Esophagus muscularis mucosa (tissue), 4 donors: Measurements from ENCODE around the gene LTBP2. TPM values are rescaled to one million over a fixed set of nuclear protein-coding genes. Genes with fewer than 3 reads are reported as not detected.
A peak's percentile ranks its signal among the peaks of the same experiment; 100 is the strongest.

Experiments
- DNase-seq: peaks from one replicate; pipeline ENCODE4 v3.0.0-alpha.2; 2017; ENCODE audit errors: extremely low spot score
- H3K27ac ChIP-seq, 4 donors: fragments of 200-600 bp; sonication (generic); replicated peaks in 1 of 4; 1 replicate in 3 of 4; 2 replicates in 1 of 4; pipeline ENCODE4 v1.5.1; 2016 to 2019; ENCODE audit warnings: mild to moderate bottlenecking in 1 of 4
- H3K27me3 ChIP-seq, 4 donors: fragments of 200-600 bp; sonication (generic); one replicate each; pipeline versions ENCODE4 v1.5.1 to v1.6.0; 2016 to 2019
- H3K36me3 ChIP-seq, 4 donors: fragments of 200-600 bp; sonication (generic); one replicate each; pipeline ENCODE4 v1.5.1; 2016 to 2019
- H3K4me1 ChIP-seq, 4 donors: fragments of 200-600 bp; sonication (generic); one replicate each; pipeline ENCODE4 v1.5.1; 2016 to 2019
- H3K4me3 ChIP-seq, 4 donors: fragments of 200-600 bp; sonication (generic); 1 replicate in 2 of 4; 2 replicates in 2 of 4; pipeline ENCODE4 v1.5.1; 2016 to 2019; ENCODE audit warnings: mild to moderate bottlenecking in 4 of 4, moderate library complexity in 1 of 4
- H3K9me3 ChIP-seq, 4 donors: fragments of 200-600 bp; sonication (generic); 1 replicate in 3 of 4; 2 replicates in 1 of 4; pipeline ENCODE4 v1.5.1; 2016 to 2019
- EP300 ChIP-seq: sonication (generic); formaldehyde crosslinking; IDR thresholded peaks from one replicate; pipeline ENCODE4 v1.6.1; 2017; ENCODE audit warnings: antibody characterized with exemption
- POLR2A ChIP-seq: fragments of 450-650 bp; IDR thresholded peaks from one replicate; pipeline ENCODE4 v1.6.1; 2017; ENCODE audit warnings: antibody characterized with exemption, moderate library complexity, mild to moderate bottlenecking, low read depth
- POLR2AphosphoS5 ChIP-seq, 2 donors: sonication (generic); formaldehyde crosslinking; IDR thresholded peaks; one replicate each; pipeline ENCODE4 v1.6.1; 2017; ENCODE audit warnings: antibody characterized with exemption in 2 of 2
- WGBS: methylation state at CpG from one replicate; pipeline ENCODE4 v1.1.5; 2018; 5-methylcytosine and 5-hydroxymethylcytosine counted together
- intact Hi-C: fragments of 100-400 bp; cut with DNase I; formaldehyde crosslinking; loops from one replicate; pipeline ENCODE4 v1.15.1; 2023
- total RNA-seq, 4 donors: library from RNA; depleted of rRNA; stranded (reverse); fragments of >200 nt; gene quantifications; one replicate each; pipeline versions ENCODE4 v1.1.0 to v1.2.1, GENCODE V29; 2016
- TF ChIP-seq, protein P1 (sequence below), 3 experiments: fragments of 200-600 bp in 2 of 3; fragments of 450-650 bp in 1 of 3; sonication (generic) in 2 of 3; IDR thresholded peaks; one replicate each; pipeline ENCODE4 v1.5.1; 2017 to 2019; ENCODE audit warnings: antibody characterized with exemption in 3 of 3, mild to moderate bottlenecking in 2 of 3, moderate library complexity in 1 of 3

Gene LTBP2
- total RNA-seq, 4 donors from 2014 or later = 62.0 to 151 (median 109) TPM

DNA sequence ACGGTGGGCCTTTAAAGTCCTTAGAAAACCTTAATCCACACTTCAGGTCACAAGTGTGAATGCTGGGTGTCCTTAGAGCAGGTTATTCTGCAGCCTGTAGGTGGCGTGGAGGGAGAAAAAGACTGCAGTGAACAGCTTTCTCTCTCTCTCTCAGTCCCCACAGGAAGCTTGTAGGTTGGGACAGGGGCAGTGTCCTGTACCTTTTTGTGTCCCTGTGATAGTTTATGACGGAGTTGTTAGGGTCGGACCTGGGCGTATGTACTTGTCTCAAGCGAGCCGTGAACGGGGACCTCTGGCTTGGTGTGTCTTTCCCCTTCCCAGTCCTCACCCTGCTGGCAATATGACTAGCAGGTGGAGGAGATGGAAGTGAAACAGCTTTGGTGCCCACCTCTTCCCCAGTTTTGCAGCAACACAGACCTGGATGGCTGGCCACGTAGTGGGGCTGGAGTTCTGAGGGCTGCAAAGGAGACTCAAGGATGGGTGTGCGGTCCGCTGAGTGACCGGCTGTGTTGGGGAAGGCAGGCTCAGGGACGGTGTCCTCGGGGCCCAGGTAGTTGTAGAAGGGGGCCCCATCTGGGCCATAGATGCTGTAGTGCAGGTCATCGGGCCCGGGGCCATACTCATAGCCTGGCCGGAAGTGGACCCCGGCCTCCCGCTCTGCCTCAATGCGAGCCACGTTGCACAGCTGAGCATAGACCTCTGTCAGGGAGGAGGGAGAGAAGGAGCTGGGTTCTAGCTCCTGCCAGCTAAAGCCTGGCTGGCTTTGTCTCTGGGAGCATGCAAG is 109.6 kb downstream of the LTBP2 start:
- Histone ChIP-seq H3K9me3 (no peaks in the 10 kb centered on the region), H3K27me3 (no peaks in the 10 kb centered on the region), H3K4me3 (no peak overlapping the region), H3K27ac (no peak overlapping the region), H3K36me3 (peaks cover 4 to 38% (median 10%) of the 10 kb centered on the region in 4 donors), H3K4me1 (peaks cover 0 to 15% (median 11%) of the 10 kb centered on the region in 4 donors)
- intact Hi-C loops = loop anchor here (5.0 kb wide), 1 partner anchor 60 kb away; no protein-coding TSS in a partner anchor
- TF ChIP-seq, protein P1, sequence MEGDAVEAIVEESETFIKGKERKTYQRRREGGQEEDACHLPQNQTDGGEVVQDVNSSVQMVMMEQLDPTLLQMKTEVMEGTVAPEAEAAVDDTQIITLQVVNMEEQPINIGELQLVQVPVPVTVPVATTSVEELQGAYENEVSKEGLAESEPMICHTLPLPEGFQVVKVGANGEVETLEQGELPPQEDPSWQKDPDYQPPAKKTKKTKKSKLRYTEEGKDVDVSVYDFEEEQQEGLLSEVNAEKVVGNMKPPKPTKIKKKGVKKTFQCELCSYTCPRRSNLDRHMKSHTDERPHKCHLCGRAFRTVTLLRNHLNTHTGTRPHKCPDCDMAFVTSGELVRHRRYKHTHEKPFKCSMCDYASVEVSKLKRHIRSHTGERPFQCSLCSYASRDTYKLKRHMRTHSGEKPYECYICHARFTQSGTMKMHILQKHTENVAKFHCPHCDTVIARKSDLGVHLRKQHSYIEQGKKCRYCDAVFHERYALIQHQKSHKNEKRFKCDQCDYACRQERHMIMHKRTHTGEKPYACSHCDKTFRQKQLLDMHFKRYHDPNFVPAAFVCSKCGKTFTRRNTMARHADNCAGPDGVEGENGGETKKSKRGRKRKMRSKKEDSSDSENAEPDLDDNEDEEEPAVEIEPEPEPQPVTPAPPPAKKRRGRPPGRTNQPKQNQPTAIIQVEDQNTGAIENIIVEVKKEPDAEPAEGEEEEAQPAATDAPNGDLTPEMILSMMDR (IDR thresholded peaks at IDR 0.05) = peak in 2 of 3 experiments; percentile 9 to 35
- TF ChIP-seq EP300 = no peak
- no peak for DNase-seq
- 85% methylated on average over 18 of the region's 21 CpGs for WGBS

DNA sequence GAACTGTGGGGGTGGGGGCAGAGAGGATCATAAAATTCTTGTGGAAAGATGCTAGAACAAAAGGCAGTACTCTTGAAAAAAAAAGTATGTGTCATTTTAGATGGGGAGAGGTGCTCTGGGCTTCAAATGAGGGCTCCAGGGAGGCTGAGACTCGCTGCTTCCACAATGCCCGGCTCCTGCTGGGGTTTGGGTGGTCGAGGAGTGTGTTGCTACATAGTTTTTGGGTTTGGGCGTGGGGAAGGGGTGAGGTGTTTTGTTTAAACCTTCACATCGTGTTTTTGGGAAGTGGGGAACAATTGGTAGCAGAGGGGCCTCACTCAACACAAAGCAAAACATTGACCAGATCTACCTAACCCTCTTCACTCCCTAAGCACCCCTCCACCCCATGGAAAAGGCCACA is 110.3 kb downstream of the LTBP2 start:
- H3K9me3 ChIP-seq = no peaks in the 10 kb centered on the region
- no peak overlapping the region for H3K27ac ChIP-seq
- TF ChIP-seq POLR2A (no peak), EP300 (no peak), POLR2AphosphoS5 (IDR thresholded peaks at IDR 0.05) (no peak)
- TF ChIP-seq, protein P1 (IDR thresholded peaks at IDR 0.05) = no peak
- intact Hi-C loops = loop anchor here (1.0 to 5.0 kb wide), 2 partner anchors 61 to 111 kb away; partner anchors contain the start of gene LTBP2
- 58% methylated on average over 5 of the region's 5 CpGs for WGBS
- DNase-seq = no peak
- H3K36me3 ChIP-seq = peaks cover 4 to 37% (median 10%) of the 10 kb centered on the region in 4 donors
- H3K4me1 ChIP-seq = peaks cover 0 to 15% (median 11%) of the 10 kb centered on the region in 4 donors
- H3K27me3 ChIP-seq = no peaks in the 10 kb centered on the region
- H3K4me3 ChIP-seq = no peak overlapping the region

DNA sequence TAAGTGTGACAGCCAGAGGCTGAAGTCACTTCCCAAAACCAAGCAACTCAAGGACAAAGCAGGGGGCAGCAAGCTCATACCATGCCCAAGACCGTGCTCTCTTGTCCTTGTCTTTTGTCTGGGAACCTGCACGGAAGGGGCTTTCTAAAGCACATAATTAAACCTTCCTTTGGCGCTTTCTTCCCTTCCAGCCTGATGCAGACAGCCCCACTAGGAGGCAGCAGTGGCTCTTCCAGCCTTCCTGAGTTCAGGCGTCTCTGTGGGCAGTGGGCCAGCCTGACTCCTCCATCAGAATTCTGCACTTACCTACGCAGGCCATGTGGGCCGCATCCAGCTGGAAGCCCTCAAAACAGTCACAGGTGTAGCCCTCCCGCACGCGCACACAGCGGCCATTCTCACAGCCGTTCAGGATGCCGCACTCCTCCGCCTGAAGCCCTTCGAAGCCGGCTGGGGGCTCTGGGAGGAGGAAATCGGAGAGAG is 110.9 kb downstream of the LTBP2 start:
- peaks cover 4 to 37% (median 12%) of the 10 kb centered on the region in 4 donors for H3K36me3 ChIP-seq
- no peak overlapping the region for H3K4me3 ChIP-seq
- H3K27ac ChIP-seq = no peak overlapping the region

DNA sequence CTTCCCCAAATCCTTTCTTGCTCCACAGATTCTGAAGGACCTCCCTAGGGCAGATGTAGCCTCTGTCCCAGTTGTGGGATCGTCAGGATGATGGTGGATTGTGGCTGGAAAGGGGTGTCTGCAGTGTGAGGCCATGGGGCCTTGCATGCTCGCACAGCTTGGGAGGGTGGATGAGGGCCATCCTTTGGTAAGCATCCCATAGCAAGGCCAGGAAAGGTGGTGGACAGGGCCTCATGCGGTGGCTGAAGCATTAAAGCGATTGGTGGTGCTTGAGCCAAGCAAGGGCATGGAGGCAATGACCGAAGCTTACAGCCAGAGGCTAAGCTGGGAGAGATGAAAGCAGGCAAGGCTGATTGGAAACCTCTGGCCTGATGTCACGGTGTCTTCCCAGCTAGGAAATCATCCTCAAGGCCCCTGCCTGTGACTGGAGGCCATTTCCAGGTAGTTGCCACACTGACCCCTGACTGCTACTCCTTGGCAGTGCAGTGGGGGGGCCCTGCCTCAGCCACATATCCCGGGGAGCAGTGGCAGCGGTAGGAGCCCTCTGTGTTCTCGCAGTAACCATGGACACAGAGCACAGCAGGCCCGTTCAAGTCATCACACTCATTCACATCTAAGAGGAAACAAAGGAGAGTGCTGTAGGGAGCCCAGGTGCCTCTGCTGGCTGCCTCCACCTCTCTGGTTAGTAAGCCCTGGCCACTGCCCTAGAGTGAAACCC is 111.5 kb downstream of the LTBP2 start:
- Histone ChIP-seq H3K4me1 (peaks cover 0 to 15% (median 11%) of the 10 kb centered on the region in 4 donors), H3K9me3 (no peaks in the 10 kb centered on the region), H3K36me3 (peaks cover 4 to 37% (median 15%) of the 10 kb centered on the region in 4 donors), H3K4me3 (no peak overlapping the region), H3K27ac (no peak overlapping the region), H3K27me3 (no peaks in the 10 kb centered on the region)
- no peak for DNase-seq
- 84% methylated on average over 10 of the region's 10 CpGs for WGBS
- intact Hi-C loops = loop anchor here (1.0 to 5.0 kb wide), 2 partner anchors 62 to 112 kb away; partner anchors contain the start of gene LTBP2
- no peak for TF ChIP-seq POLR2A
- no peak for TF ChIP-seq POLR2AphosphoS5 (IDR thresholded peaks at IDR 0.05)
- TF ChIP-seq, protein P1 (IDR thresholded peaks at IDR 0.05) = no peak
- TF ChIP-seq EP300 = no peak

More for the DNA sequence above, 110.9 kb downstream of the LTBP2 start:
- no peaks in the 10 kb centered on the region for H3K9me3 ChIP-seq
- TF ChIP-seq POLR2A = no peak
- no peak for TF ChIP-seq EP300
- TF ChIP-seq, protein P1 (IDR thresholded peaks at IDR 0.05) = peak; percentile 61 to 76 (median 65)
- peak; percentile 39 to 56 for TF ChIP-seq POLR2AphosphoS5 (IDR thresholded peaks at IDR 0.05)
- no peaks in the 10 kb centered on the region for H3K27me3 ChIP-seq
- 32% methylated on average over 9 of the region's 16 CpGs for WGBS
- intact Hi-C loops = loop anchor here (1.0 to 5.0 kb wide), 2 partner anchors 61 to 111 kb away; partner anchors contain the start of gene LTBP2
- DNase-seq = no peak
- H3K4me1 ChIP-seq = peaks cover 0 to 15% (median 11%) of the 10 kb centered on the region in 4 donors
